Panc1 (cell line): ENCODE results near the gene PAX5. TPM values are rescaled to one million over a fixed set of nuclear protein-coding genes. Genes with fewer than 3 reads are reported as not detected.

Experiments used
- ATAC-seq: fragments of 200-7000 bp; cut with Tn5 transposase; 2 replicates; pipeline ENCODE4 v1.9.1; 2020; ENCODE audit warnings: mild to moderate bottlenecking, moderate library complexity
- BruUV-seq: library from RNA; stranded (reverse); fragments of 400-500 nt; replicated peaks from 2 replicates; lab custom pipeline; 2021; lab: Mats Ljungman, UMichigan
- CTCF ChIA-PET: fragments of 300-600 bp; sonication (Branson Sonifier 250); formaldehyde crosslinking; loops from one replicate; lab custom pipeline; 2022; ENCODE audit warnings: antibody characterized with exemption; lab: Charles Lee
- POLR2A ChIA-PET: fragments of 300-600 bp; sonication (Branson Sonifier 250); formaldehyde crosslinking; loops from one replicate; lab custom pipeline; 2022; ENCODE audit warnings: antibody characterized with exemption; lab: Charles Lee
- DNase-seq: peaks from one replicate; pipeline ENCODE4 v3.0.0-alpha.2; 2010; ENCODE audit warnings: low read depth, low spot score
- H3K27ac ChIP-seq: 2 replicates; pipeline ENCODE4 v1.5.1; 2011; ENCODE audit warnings: mild to moderate bottlenecking, low read length, inconsistent platforms
- H3K27me3 ChIP-seq: fragments of 200-500 bp; sonication (Bioruptor generic); 2 replicates; pipeline ENCODE4 v1.6.0; 2014; ENCODE audit warnings: low read length, inconsistent platforms; ENCODE audit not compliant: control insufficient read depth, insufficient read depth
- H3K36me3 ChIP-seq: fragments of 200-500 bp; sonication (Bioruptor generic); 2 replicates; pipeline ENCODE4 v1.5.1; 2014; ENCODE audit warnings: inconsistent platforms, mild to moderate bottlenecking, low read length, moderate library complexity; ENCODE audit not compliant: control insufficient read depth, insufficient read depth
- H3K4me1 ChIP-seq: 2 replicates; pipeline ENCODE4 v1.5.1; 2011; ENCODE audit warnings: inconsistent platforms, mild to moderate bottlenecking, low read length, moderate library complexity; ENCODE audit not compliant: control insufficient read depth, insufficient read depth
- H3K4me3 ChIP-seq, 2 experiments: 2 replicates each; pipeline ENCODE4 v1.5.1; 2011 to 2012; ENCODE audit warnings: low read depth in 2 of 2, low read length in 2 of 2, mild to moderate bottlenecking in 2 of 2, inconsistent platforms in 1 of 2, moderate library complexity in 1 of 2
- H3K9me3 ChIP-seq: fragments of 200-500 bp; sonication (Bioruptor generic); 2 replicates; pipeline ENCODE4 v1.5.1; 2014; ENCODE audit warnings: low read depth, mild to moderate bottlenecking, inconsistent platforms, low read length, moderate library complexity; ENCODE audit not compliant: control insufficient read depth, insufficient read depth
- POLR2AphosphoS5 ChIP-seq: IDR thresholded peaks from 2 replicates; pipeline ENCODE4 v1.6.1; 2012; ENCODE audit warnings: mild to moderate bottlenecking, low read depth, low read length, moderate library complexity
- SIN3A ChIP-seq: IDR thresholded peaks from 2 replicates; pipeline ENCODE4 v1.6.1; 2012; ENCODE audit warnings: low read depth, mild to moderate bottlenecking, low read length, moderate library complexity, borderline replicate concordance; ENCODE audit not compliant: insufficient read depth
- TCF7L2 ChIP-seq: IDR thresholded peaks from 2 replicates; pipeline ENCODE4 v1.6.1; 2011; ENCODE audit warnings: mild to moderate bottlenecking, low read depth, low read length, inconsistent platforms
- in situ Hi-C: cut with HindIII; loops from 2 replicates; pipeline ENCODE4 v1.10.0; 2016; ENCODE audit warnings: low sequenced_read_pairs, low pct_unique_long_range_greater_than_20kb
- intact Hi-C: fragments of 100-400 bp; cut with micrococcal nuclease; formaldehyde crosslinking; loops from one replicate; pipeline ENCODE4 v1.10.0; 2022; ENCODE audit not compliant: unreplicated experiment
- total RNA-seq: library from RNA; stranded (reverse); gene quantifications from one replicate; pipeline ENCODE4 v1.2.1, GENCODE V29; 2021; ENCODE audit not compliant: unreplicated experiment
- TF ChIP-seq, protein P1 (sequence below): fragments of 450-650 bp; IDR thresholded peaks from 2 replicates; pipeline ENCODE4 v1.5.1; 2017; ENCODE audit warnings: mild to moderate bottlenecking
- TF ChIP-seq, protein P2 (sequence below), 2 experiments: IDR thresholded peaks; 2 replicates each; pipeline ENCODE4 v1.6.1; 2011 to 2012; ENCODE audit warnings: low read depth in 2 of 2, control low read depth in 1 of 2, low read length in 1 of 2, mild to moderate bottlenecking in 1 of 2, moderate library complexity in 1 of 2; ENCODE audit not compliant: insufficient read depth in 1 of 2

The PAX5 gene
- total RNA-seq, 1 experiment from 2014 or later: 0.39 TPM

DNA sequence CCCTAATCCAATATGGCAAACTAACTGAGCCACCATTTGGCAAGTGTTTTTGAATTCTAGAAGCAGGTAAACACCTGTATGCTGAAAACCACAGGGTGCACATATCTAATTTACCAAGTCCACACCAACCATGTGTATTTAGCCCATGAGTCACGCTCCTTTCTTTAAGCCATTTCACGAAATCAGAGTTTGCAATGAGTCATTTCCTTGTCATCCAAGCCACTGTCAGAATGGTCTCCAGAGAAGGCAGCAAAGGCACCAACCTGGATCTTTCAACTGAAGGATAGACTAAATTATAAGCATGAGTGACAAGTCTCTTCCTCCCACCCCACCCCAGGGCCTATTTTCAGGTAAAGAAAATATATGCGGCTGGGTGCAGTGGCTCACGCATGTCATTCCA lies 110.0 kb downstream of the PAX5 start:
- ATAC-seq (peak; percentile 74), DNase-seq (peak; percentile 87)
- Histone ChIP-seq H3K36me3 (no peaks in the 10 kb centered on the region), H3K27me3 (no peaks in the 10 kb centered on the region), H3K4me1 (peaks cover 51% of the 10 kb centered on the region), H3K27ac (peak overlapping the region; percentile 73), H3K4me3 (no peak overlapping the region), H3K9me3 (no peaks in the 10 kb centered on the region)
- POLR2A ChIA-PET: no interaction called here
- intact Hi-C loops (loop anchor here (2.0 kb wide), 1 partner anchor 51 kb away; no protein-coding TSS in a partner anchor), in situ Hi-C loops (no loop called here)
- CTCF ChIA-PET: no interaction called here
- 0 out of 2 replicates have a peak, but pooled peaks have one; percentile 45 for TF ChIP-seq TCF7L2
- no peak for TF ChIP-seq POLR2AphosphoS5
- TF ChIP-seq, protein P1, sequence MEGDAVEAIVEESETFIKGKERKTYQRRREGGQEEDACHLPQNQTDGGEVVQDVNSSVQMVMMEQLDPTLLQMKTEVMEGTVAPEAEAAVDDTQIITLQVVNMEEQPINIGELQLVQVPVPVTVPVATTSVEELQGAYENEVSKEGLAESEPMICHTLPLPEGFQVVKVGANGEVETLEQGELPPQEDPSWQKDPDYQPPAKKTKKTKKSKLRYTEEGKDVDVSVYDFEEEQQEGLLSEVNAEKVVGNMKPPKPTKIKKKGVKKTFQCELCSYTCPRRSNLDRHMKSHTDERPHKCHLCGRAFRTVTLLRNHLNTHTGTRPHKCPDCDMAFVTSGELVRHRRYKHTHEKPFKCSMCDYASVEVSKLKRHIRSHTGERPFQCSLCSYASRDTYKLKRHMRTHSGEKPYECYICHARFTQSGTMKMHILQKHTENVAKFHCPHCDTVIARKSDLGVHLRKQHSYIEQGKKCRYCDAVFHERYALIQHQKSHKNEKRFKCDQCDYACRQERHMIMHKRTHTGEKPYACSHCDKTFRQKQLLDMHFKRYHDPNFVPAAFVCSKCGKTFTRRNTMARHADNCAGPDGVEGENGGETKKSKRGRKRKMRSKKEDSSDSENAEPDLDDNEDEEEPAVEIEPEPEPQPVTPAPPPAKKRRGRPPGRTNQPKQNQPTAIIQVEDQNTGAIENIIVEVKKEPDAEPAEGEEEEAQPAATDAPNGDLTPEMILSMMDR: no peak
- TF ChIP-seq, protein P2, sequence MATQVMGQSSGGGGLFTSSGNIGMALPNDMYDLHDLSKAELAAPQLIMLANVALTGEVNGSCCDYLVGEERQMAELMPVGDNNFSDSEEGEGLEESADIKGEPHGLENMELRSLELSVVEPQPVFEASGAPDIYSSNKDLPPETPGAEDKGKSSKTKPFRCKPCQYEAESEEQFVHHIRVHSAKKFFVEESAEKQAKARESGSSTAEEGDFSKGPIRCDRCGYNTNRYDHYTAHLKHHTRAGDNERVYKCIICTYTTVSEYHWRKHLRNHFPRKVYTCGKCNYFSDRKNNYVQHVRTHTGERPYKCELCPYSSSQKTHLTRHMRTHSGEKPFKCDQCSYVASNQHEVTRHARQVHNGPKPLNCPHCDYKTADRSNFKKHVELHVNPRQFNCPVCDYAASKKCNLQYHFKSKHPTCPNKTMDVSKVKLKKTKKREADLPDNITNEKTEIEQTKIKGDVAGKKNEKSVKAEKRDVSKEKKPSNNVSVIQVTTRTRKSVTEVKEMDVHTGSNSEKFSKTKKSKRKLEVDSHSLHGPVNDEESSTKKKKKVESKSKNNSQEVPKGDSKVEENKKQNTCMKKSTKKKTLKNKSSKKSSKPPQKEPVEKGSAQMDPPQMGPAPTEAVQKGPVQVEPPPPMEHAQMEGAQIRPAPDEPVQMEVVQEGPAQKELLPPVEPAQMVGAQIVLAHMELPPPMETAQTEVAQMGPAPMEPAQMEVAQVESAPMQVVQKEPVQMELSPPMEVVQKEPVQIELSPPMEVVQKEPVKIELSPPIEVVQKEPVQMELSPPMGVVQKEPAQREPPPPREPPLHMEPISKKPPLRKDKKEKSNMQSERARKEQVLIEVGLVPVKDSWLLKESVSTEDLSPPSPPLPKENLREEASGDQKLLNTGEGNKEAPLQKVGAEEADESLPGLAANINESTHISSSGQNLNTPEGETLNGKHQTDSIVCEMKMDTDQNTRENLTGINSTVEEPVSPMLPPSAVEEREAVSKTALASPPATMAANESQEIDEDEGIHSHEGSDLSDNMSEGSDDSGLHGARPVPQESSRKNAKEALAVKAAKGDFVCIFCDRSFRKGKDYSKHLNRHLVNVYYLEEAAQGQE (IDR thresholded peaks at IDR 0.05; ENCODE audit: insufficient read depth in 1 of 2, low read depth in 2 of 2, low read length in 1 of 2): no peak
- no peak for TF ChIP-seq SIN3A
- BruUV-seq: no TSS peak

DNA sequence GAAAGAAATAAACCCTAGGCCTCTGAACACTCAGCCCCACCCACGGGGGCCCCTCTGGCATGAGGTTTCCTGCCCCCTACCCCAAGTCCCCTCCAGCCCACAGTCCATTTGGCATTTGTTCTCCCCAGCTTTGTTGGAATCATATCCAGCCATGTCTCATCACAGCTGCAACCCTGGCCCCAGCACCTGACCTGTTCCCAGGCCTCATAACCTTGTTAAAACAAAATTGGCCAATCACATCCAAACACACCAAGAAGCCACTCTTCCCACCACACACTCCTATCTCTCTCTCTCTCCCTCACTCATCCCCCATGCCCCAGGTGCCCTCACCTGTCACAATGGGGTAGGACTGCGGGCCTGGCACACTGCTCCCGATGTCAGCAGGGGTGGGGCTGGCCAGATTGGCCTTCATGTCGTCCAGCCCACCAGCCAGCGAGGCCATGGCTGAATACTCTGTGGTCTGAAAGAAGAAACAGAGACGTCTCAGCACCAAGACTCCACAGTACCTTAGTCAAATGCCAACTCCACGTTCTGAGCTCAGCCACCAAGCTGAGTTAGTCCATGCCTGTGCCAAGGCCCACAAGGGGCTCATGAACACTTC lies 110.9 kb downstream of the PAX5 start:
- DNase-seq (no peak), ATAC-seq (no peak)
- no peak overlapping the region for H3K4me3 ChIP-seq
- no peaks in the 10 kb centered on the region for H3K9me3 ChIP-seq
- H3K4me1 ChIP-seq: peaks cover 41% of the 10 kb centered on the region
- no peaks in the 10 kb centered on the region for H3K36me3 ChIP-seq
- no TSS peak for BruUV-seq
- H3K27me3 ChIP-seq: no peaks in the 10 kb centered on the region
- CTCF ChIA-PET: interaction anchor here (0.8 kb wide), 1 partner anchor 10 kb away, joined by 3 read pairs; no protein-coding TSS in a partner anchor
- intact Hi-C loops: no loop called here
- TF ChIP-seq POLR2AphosphoS5 (no peak), TCF7L2 (no peak), SIN3A (no peak)
- TF ChIP-seq, protein P1: no peak
- TF ChIP-seq, protein P2 (IDR thresholded peaks at IDR 0.05; ENCODE audit: insufficient read depth in 1 of 2, low read depth in 2 of 2, low read length in 1 of 2): no peak
- in situ Hi-C loops: no loop called here
- H3K27ac ChIP-seq: peak overlapping the region; percentile 73
- POLR2A ChIA-PET: no interaction called here
